Measurements from ENCODE around the gene FGD2.

FGD2 gene

GRCh38 chr6:37061157-37061804, 55.8 kb downstream of the FGD2 start:
- DNase-seq, result no peak

- DNase-seq, result no peak
Measured at GRCh38 chr6:37062424-37062823, 57.0 kb downstream of the FGD2 start.

GRCh38 chr6:37068356-37069270, 63.2 kb downstream of the FGD2 start:
- no peak for DNase-seq

- DNase-seq, result no peak
Measured at GRCh38 chr6:37069639-37070038, 64.2 kb downstream of the FGD2 start.

- DNase-seq, result no peak
Measured at GRCh38 chr6:37072526-37072925, 67.1 kb downstream of the FGD2 start.

- DNase-seq, result no peak
Measured at GRCh38 chr6:37074053-37074827, 68.8 kb downstream of the FGD2 start.

GRCh38 chr6:37077191-37077904, 71.9 kb downstream of the FGD2 start:
- no peak for DNase-seq

GRCh38 chr6:37077905-37078296, 72.4 kb downstream of the FGD2 start:
- DNase-seq, result no peak

All from NCI-H774 (cell line).